Breast epithelium (tissue), 3 donors: ENCODE data around the gene CYP4F22.

ENCODE experiments used
- POLR2A ChIP-seq: fragments of 450-650 bp; IDR thresholded peaks from one replicate; pipeline ENCODE4 v1.6.1; 2016; ENCODE audit warnings: antibody characterized with exemption, mild to moderate bottlenecking, moderate library complexity
- POLR2AphosphoS5 ChIP-seq, 3 donors: sonication (generic); formaldehyde crosslinking; IDR thresholded peaks; one replicate each; pipeline ENCODE4 v1.6.1; 2017; ENCODE audit warnings: antibody characterized with exemption in 3 of 3
- TF ChIP-seq, protein P1 (sequence below), 3 donors: fragments of 450-650 bp; IDR thresholded peaks; one replicate each; pipeline ENCODE4 v1.5.1; 2016 to 2017; ENCODE audit warnings: antibody characterized with exemption in 3 of 3, mild to moderate bottlenecking in 3 of 3, moderate library complexity in 3 of 3

GRCh38 chr19:15539638-15540037 lies 31.3 kb downstream of the CYP4F22 start:
- TF ChIP-seq, protein P1, sequence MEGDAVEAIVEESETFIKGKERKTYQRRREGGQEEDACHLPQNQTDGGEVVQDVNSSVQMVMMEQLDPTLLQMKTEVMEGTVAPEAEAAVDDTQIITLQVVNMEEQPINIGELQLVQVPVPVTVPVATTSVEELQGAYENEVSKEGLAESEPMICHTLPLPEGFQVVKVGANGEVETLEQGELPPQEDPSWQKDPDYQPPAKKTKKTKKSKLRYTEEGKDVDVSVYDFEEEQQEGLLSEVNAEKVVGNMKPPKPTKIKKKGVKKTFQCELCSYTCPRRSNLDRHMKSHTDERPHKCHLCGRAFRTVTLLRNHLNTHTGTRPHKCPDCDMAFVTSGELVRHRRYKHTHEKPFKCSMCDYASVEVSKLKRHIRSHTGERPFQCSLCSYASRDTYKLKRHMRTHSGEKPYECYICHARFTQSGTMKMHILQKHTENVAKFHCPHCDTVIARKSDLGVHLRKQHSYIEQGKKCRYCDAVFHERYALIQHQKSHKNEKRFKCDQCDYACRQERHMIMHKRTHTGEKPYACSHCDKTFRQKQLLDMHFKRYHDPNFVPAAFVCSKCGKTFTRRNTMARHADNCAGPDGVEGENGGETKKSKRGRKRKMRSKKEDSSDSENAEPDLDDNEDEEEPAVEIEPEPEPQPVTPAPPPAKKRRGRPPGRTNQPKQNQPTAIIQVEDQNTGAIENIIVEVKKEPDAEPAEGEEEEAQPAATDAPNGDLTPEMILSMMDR (IDR thresholded peaks at IDR 0.05): no peak
- TF ChIP-seq POLR2AphosphoS5 (IDR thresholded peaks at IDR 0.05) (no peak), POLR2A (no peak)
